AG04450 (cell line): ENCODE data around the gene CTXND2. TPM values are rescaled to one million over a fixed set of nuclear protein-coding genes. Genes with fewer than 3 reads are reported as not detected.
"Not testable (repeated sequence)": the region's sequence is repeated elsewhere in the genome, so short reads cannot be mapped to it uniquely, and the experiment has no call there.

Source experiments
- CTCF ChIA-PET: fragments of 300-600, 350-600 bp; formaldehyde crosslinking; extraction: SDS; loops from one replicate; lab custom pipeline; 2022; ENCODE audit warnings: antibody characterized with exemption, inconsistent platforms; lab: Charles Lee
- POLR2A ChIA-PET: fragments of 350-600 bp; formaldehyde crosslinking; extraction: SDS; loops from one replicate; lab custom pipeline; 2021; ENCODE audit warnings: antibody characterized with exemption, inconsistent platforms; lab: Yijun Ruan, JAX
- DNase-seq: peaks from one replicate; pipeline ENCODE4 v3.0.0-alpha.2; 2011; ENCODE audit warnings: low read depth, low spot score
- H3K27ac ChIP-seq: one replicate; pipeline ENCODE4 v1.5.1; 2012; ENCODE audit warnings: low read depth, low read length, control low read depth
- H3K27me3 ChIP-seq: one replicate; pipeline ENCODE4 v1.6.0; 2012; ENCODE audit warnings: low read length; ENCODE audit not compliant: control insufficient read depth, insufficient read depth
- H3K4me3 ChIP-seq: 2 replicates; pipeline ENCODE4 v1.5.1; 2011; ENCODE audit warnings: mild to moderate bottlenecking, low read depth, low read length, control low read depth
- H3K9me3 ChIP-seq: 2 replicates; pipeline ENCODE4 v1.5.1; 2012; ENCODE audit warnings: low read length; ENCODE audit not compliant: control insufficient read depth, insufficient read depth
- polyA plus RNA-seq: library from polyadenylated mRNA; depleted of rRNA; stranded (reverse); fragments of >200 nt; gene quantifications from 2 replicates; pipeline ENCODE4 v1.2.3, GENCODE V29; 2011
- TF ChIP-seq, protein P1 (sequence below): IDR thresholded peaks from 2 replicates; pipeline ENCODE4 v1.5.1; 2011; ENCODE audit warnings: low read depth, low read length, control low read depth, inconsistent platforms

CTXND2 gene
- polyA plus RNA-seq, 1 experiment, result not detected

DNA sequence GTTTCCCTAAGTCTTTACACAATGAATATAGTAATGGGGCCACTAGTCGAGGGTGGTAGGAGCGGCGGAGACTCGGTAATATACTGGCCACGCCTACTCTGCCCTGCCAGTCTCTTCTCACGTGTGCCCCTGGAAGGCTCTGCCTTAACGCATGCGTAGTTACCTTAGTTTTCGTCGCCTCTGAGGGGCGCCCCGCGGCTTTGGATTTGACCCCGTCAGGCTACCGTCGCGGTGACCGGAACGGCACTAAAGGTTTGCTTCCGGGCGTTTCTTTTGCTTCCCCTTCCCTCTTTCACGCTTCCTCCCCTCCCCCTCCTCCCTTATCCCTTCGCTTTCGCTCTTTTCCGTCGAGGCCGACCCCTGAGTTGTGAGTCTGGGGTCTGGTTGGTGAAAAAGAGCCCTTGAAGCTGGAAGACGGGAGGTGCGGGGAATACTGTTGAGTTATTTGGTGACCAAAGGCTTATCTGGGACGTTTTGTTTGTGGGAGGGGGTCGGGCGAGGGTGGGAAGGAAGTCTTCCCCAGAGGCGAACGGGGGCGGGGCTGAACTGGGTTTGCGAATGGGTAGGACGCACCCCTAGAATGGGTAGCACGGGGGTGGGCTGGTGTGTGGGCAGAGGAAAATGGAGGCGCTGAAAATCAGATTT, 39.3 kb downstream of the CTXND2 start, which contains the start of gene SETDB1:
SETDB1 (plus strand) TSS at position 267 of the 645 bp plus-strand sequence. CDS start 1,352 bp downstream, outside the sequence.
- ChIA-PET CTCF (interaction anchor here (0.6 to 0.9 kb wide), 3 partner anchors 70 to 546 kb away, joined by 3 to 4 read pairs (median 3); no protein-coding TSS in a partner anchor), POLR2A (no interaction called here)
- Histone ChIP-seq H3K27me3 (no peaks in the 10 kb centered on the region), H3K9me3 (peaks cover 14% of the 10 kb centered on the region), H3K27ac (peak within 1 kb of the TSS; percentile 75), H3K4me3 (peak within 1 kb of the TSS; percentile 70)
- peak; percentile 89 for DNase-seq
- TF ChIP-seq, protein P1, sequence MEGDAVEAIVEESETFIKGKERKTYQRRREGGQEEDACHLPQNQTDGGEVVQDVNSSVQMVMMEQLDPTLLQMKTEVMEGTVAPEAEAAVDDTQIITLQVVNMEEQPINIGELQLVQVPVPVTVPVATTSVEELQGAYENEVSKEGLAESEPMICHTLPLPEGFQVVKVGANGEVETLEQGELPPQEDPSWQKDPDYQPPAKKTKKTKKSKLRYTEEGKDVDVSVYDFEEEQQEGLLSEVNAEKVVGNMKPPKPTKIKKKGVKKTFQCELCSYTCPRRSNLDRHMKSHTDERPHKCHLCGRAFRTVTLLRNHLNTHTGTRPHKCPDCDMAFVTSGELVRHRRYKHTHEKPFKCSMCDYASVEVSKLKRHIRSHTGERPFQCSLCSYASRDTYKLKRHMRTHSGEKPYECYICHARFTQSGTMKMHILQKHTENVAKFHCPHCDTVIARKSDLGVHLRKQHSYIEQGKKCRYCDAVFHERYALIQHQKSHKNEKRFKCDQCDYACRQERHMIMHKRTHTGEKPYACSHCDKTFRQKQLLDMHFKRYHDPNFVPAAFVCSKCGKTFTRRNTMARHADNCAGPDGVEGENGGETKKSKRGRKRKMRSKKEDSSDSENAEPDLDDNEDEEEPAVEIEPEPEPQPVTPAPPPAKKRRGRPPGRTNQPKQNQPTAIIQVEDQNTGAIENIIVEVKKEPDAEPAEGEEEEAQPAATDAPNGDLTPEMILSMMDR, result 0 out of 2 replicates have a peak, but pooled peaks have one; percentile 7

DNA sequence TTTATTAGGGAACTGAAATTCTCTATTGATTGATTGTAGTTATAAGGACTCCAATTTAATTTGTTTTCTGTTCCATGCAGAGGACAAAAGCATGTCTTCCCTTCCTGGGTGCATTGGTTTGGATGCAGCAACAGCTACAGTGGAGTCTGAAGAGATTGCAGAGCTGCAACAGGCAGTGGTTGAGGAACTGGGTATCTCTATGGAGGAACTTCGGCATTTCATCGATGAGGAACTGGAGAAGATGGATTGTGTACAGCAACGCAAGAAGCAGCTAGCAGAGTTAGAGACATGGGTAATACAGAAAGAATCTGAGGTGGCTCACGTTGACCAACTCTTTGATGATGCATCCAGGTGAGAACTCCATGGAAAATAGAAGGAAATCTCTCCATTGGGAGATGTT, 40.7 kb downstream of the CTXND2 start:
- H3K27me3 ChIP-seq, result no peaks in the 10 kb centered on the region
- TF ChIP-seq, protein P1, result no peak
- no peak overlapping the region for H3K27ac ChIP-seq
- DNase-seq, result no peak
- H3K9me3 ChIP-seq, result peaks cover 18% of the 10 kb centered on the region
- POLR2A ChIA-PET, result no interaction called here
- CTCF ChIA-PET, result no interaction called here
- H3K4me3 ChIP-seq, result no peak overlapping the region

DNA sequence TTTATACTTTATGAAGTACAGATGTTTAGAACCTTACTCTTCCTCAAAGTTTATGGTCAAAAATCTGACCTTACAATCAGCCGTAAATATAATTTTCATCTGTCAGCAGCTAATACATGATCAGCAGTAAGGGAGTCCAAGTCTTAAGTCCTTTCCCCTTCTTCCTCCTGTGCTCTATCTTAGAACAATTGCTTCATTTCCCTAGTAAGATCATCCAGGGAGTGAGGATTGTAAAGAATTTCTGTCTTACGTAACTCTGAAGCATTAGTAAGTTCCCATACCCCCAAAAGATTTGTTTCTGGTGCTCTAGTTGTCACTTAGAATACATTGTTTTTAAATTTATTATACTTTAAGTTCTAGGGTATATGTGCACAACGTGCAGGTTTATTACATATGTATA, 41.4 kb downstream of the CTXND2 start:
- ChIA-PET CTCF (no interaction called here), POLR2A (no interaction called here)
- no peak overlapping the region for H3K27ac ChIP-seq
- no peak overlapping the region for H3K4me3 ChIP-seq
- no peak for DNase-seq
- peaks cover 18% of the 10 kb centered on the region for H3K9me3 ChIP-seq
- TF ChIP-seq, protein P1, result no peak
- no peaks in the 10 kb centered on the region for H3K27me3 ChIP-seq

DNA sequence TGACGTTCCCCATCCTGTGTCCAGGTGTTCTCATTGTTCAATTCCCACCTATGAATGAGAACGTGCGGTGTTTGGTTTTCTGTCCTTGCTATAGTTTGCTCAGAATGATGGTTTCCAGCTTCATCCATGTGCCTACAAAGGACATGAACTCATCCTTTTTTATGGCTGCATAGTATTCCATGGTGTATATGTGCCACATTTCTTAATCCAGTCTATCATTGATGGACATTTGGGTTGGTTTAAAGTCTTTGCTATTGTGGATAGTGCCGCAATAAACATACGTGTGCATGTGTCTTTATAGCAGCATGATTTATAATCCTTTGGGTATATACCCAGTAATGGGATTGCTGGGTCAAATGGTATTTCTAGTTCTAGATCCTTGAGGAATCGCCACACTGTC, 41.8 kb downstream of the CTXND2 start:
- DNase-seq, CTCF ChIA-PET, POLR2A ChIA-PET, H3K27me3 ChIP-seq, H3K27ac ChIP-seq, H3K4me3 ChIP-seq: not testable (repeated sequence)
- peaks cover 18% of the 10 kb centered on the region for H3K9me3 ChIP-seq

DNA sequence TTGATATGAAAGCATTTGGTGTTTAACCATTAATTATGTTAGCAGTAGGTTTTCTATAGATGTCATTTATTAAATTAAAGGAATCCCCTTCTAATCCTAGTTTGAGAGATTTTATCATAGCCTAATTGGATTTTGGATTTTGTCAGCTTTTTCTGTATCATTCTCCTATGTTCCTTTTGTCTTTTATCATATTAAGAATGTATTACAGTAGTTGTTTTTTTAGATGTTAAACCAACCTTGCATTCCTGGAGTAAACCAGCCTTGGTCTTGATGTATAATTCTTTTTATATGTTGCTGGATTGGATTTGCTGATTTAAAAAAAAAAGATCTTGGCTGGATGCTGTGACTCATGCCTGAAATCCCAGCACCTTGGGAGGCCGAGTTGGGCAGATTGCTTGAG, 44.8 kb downstream of the CTXND2 start:
- CTCF ChIA-PET, result interaction anchor here (0.7 kb wide), 1 partner anchor 75 kb away, joined by 3 read pairs; no protein-coding TSS in a partner anchor

More for the DNA sequence above, 44.8 kb downstream of the CTXND2 start:
- Histone ChIP-seq H3K9me3 (peaks cover 11% of the 10 kb centered on the region), H3K4me3 (no peak overlapping the region), H3K27me3 (no peaks in the 10 kb centered on the region), H3K27ac (no peak overlapping the region)
- TF ChIP-seq, protein P1, result no peak
- POLR2A ChIA-PET, result interaction anchor here (0.7 kb wide), 1 partner anchor 12 kb away, joined by 6 read pairs; no protein-coding TSS in a partner anchor
- no peak for DNase-seq
